Memory B cell (primary cell): Measurements from ENCODE around the gene TCEA2.

Experiments used
- ATAC-seq: fragments of 150-1000 bp; cut with Tn5 transposase; 2 replicates; pipeline ENCODE4 v1.10.0; 2021; ENCODE audit warnings: low read depth, mild to moderate bottlenecking, moderate library complexity
- DNase-seq, 2 donors: peaks; one replicate each; pipeline ENCODE4 v3.0.0; 2022; ENCODE audit warnings: low spot score in 2 of 2
- H3K27ac Mint-ChIP-seq: one replicate; pipeline ENCODE4 v1.8.0; 2022; ENCODE audit warnings: mild to moderate bottlenecking, moderate library complexity, mixed read lengths
- H3K27me3 Mint-ChIP-seq: one replicate; pipeline ENCODE4 v1.8.0; 2022; ENCODE audit warnings: mixed read lengths
- H3K36me3 Mint-ChIP-seq: one replicate; pipeline ENCODE4 v1.8.0; 2022; ENCODE audit warnings: mild to moderate bottlenecking, mixed read lengths
- H3K4me1 Mint-ChIP-seq: one replicate; pipeline ENCODE4 v1.8.0; 2022; ENCODE audit warnings: mixed read lengths
- H3K4me3 Mint-ChIP-seq: one replicate; pipeline ENCODE4 v1.8.0; 2022; ENCODE audit warnings: mild to moderate bottlenecking, moderate library complexity, mixed read lengths
- H3K9me3 Mint-ChIP-seq: one replicate; pipeline ENCODE4 v1.8.0; 2022; ENCODE audit warnings: mixed read lengths

The TCEA2 gene

DNA sequence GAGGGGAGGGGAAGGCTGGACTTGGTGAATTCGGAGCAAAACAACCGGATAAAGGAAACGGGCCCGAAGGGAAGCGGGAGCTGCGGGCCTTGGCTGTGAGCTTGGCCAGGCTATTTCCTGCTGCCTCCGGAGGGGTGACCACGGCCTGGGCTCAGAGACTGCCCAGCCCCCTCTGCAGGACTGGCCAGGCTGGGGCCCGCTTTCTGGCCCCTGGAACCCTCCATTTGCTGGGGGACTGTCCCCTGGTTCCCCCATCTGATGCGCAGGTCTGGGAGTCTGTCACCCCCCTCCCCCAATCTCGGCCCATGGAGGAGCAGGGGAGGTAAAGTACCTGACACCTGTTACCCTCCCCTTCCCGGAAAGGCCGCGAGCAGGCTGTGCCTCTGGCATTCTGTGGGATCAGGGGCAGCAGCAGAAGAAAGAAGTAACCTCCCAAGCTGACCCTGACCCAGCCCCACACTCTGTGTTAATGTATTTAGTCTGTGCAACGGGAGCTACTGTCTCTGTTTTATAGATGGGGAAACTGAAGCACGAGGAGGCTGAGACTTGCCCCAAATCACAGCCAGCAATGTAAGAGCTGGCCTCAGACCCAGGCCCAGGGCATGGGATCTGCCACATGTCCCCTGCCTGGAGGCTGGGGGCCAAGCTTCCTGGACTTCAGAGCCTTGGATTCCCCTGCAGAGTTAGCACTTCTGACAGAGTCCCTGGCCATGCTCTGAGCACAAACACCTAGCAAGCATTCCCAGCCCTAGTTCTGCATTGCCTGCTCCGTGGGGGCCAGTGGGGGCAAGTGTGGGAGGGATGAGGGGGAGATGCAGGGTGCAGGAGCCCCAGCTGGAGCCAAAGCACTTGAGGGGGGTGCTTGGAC is 23.5 kb upstream of the TCEA2 start:
- ATAC-seq (no peak), DNase-seq (no peak)
- no peaks in the 10 kb centered on the region for H3K27me3 Mint-ChIP-seq
- no peak overlapping the region for H3K27ac Mint-ChIP-seq
- no peaks in the 10 kb centered on the region for H3K36me3 Mint-ChIP-seq
- peak overlapping the region; percentile 79 for H3K4me3 Mint-ChIP-seq
- no peaks in the 10 kb centered on the region for H3K9me3 Mint-ChIP-seq
- peaks cover 5% of the 10 kb centered on the region for H3K4me1 Mint-ChIP-seq

DNA sequence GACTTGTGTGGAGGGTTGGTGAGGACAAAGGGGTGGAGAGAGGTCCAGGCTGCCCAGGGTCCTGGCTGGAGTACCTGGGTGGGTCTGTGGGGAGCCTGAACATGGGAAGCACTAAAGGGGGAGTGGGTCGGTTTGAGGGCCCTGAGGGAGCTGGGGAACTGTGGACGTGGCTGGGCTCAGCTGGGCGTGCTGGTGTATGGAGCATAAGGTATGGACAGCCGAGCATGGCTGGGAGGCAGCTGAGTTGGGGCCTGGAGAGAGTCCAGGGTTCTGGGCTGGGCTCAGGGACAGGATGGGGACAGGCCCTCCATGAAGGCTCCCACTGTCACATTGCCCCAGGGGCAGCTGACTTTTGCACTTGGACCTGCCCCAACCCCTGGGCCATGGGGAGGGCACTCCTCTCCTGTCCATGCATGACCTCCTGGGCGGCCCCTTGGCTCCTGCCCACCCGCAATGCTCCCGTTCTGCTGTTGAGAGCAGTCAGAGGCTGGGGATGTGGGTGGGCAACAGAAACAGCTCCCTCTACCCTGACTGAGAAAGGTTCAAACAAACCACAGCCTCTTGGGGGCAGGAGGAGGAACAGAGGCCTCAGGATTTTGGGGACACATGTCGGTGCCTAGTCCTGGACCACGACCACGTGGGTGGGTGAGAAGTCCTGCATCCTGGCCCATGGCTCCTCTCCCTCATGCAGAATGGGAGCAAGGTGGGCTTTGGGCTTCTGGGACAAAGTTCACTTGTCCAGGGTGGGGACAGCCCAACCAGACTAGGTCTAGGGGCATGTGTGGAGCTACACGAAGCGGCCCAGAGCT is 22.6 kb upstream of the TCEA2 start:
- Mint-ChIP-seq H3K9me3 (no peaks in the 10 kb centered on the region), H3K27ac (no peak overlapping the region), H3K27me3 (peaks cover 5% of the 10 kb centered on the region), H3K36me3 (no peaks in the 10 kb centered on the region), H3K4me3 (no peak overlapping the region), H3K4me1 (peaks cover 5% of the 10 kb centered on the region)
- DNase-seq (no peak), ATAC-seq (no peak)

DNA sequence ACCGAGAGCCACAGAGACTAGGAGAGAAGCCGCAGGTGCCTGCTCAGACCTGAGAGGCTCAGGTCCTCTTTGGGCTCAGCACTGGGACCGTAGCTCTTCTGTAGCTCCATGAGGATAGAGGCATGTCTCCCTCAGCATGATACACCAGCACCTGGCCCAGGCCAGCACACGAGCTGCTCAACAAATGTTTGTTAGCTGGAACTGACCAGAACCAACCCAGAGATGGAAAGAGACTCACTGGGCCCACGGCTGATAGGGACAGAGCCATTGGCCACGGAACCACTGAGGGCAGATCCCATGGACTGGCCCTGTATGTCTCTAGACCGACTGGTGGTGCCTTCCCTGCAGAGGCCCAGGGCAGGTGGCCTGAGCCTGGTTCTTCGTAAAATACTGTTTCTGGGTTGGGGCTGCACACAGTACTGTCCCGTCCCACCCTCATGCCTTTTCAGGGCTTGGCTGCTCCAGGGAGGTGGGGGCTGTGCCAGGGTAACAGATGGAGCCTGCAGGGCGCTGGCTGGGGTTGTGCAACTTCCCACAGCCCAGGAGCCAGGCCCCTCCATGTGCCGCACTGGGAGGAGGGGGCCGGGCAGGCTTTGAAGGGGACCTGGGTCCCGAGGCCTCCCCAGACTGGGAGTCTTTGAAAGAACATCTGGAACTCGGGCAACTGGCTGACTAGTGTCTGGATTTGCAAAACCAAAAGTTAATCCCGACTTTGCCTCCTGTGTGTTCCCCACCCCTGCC is 21.8 kb upstream of the TCEA2 start:
- H3K4me1 Mint-ChIP-seq: peaks cover 5% of the 10 kb centered on the region
- H3K27ac Mint-ChIP-seq: no peak overlapping the region
- H3K36me3 Mint-ChIP-seq: no peaks in the 10 kb centered on the region

DNA sequence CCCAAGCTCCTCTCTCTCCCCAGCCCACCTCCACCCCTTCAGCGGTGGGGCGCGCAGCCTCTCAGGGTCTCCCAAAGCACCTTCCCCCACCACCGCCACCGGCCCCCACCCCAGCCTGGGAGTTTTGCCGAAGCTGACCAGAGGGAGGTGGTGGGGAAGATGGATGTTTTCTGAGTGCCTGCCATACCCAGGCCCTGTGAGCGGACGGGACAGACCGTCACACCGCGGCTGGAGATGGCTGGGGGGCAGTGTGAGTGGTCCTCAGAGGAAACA is 21.3 kb upstream of the TCEA2 start:
- ATAC-seq: no peak
- Mint-ChIP-seq H3K27me3 (peaks cover 14% of the 10 kb centered on the region), H3K4me3 (peak overlapping the region; percentile 83), H3K4me1 (peaks cover 5% of the 10 kb centered on the region), H3K36me3 (no peaks in the 10 kb centered on the region), H3K9me3 (no peaks in the 10 kb centered on the region), H3K27ac (no peak overlapping the region)
- DNase-seq: no peak

More for the DNA sequence above, 21.8 kb upstream of the TCEA2 start:
- DNase-seq (peak in 1 of 2 donors; percentile 19), ATAC-seq (no peak)
- peak overlapping the region; percentile 83 for H3K4me3 Mint-ChIP-seq
- no peaks in the 10 kb centered on the region for H3K9me3 Mint-ChIP-seq
- H3K27me3 Mint-ChIP-seq: peaks cover 10% of the 10 kb centered on the region

DNA sequence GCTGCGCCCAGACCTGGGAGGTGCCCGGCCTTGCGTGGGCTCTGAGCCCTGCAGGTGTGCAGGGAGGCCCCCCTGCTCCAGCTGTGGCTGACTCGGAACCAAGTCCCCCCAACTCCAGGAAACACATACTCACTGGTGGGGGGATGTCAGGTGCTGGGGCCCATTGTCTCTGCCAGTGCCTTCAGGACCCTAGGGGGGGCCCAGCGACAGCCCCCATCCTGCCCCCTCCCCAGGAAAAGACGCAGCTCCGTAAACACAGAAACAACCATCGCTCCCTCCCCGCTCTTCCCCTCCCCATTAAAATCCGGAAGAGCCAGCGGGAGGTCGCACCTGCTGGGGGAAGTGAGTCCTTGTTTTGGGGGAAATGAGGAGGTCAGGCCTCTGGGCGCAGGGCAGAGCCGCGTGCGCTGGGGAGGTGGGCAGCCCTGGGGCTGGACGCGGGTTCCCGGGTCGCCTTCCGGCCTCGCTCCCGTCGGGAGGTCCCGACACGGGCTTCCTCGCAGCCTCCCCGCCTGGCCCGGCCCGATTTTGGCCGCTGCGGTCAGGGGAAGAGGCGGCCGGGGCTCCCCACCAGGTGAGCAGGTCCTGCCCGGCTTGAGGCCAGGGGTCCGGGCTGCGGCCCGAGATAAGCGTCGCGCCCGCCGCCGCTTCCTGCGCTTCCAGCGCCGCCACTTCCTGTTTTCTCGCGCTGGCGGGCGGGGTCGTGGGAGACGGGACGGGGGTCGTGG is 20.8 kb upstream of the TCEA2 start:
- Mint-ChIP-seq H3K27ac (no peak overlapping the region), H3K9me3 (no peaks in the 10 kb centered on the region), H3K4me3 (peak overlapping the region; percentile 83), H3K27me3 (peaks cover 17% of the 10 kb centered on the region), H3K4me1 (peaks cover 5% of the 10 kb centered on the region), H3K36me3 (no peaks in the 10 kb centered on the region)
- no peak for DNase-seq
- no peak for ATAC-seq

DNA sequence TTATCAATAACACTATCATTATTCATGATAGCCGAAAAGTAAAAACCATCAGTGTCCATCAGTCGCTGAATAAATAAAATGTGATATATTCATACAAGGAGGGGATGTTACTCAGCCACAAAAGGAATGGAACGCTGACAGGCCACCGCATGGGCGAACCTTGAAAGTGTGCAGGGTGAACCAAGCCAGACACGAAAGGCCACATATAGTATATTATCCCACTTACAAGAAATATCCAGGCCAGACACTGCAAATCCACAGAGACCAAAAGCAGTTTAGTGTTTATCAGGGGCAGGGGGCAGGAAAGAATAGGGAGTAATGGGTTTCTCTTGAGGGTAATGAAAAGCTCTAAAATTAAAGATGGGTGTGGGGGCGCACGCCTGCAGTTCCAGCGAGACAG is 19.2 kb upstream of the TCEA2 start:
- H3K27me3 Mint-ChIP-seq: peaks cover 22% of the 10 kb centered on the region
- no peaks in the 10 kb centered on the region for H3K9me3 Mint-ChIP-seq
- no peak overlapping the region for H3K27ac Mint-ChIP-seq
- DNase-seq (no peak), ATAC-seq (no peak)
- no peak overlapping the region for H3K4me3 Mint-ChIP-seq
- no peaks in the 10 kb centered on the region for H3K36me3 Mint-ChIP-seq
- peaks cover 3% of the 10 kb centered on the region for H3K4me1 Mint-ChIP-seq

DNA sequence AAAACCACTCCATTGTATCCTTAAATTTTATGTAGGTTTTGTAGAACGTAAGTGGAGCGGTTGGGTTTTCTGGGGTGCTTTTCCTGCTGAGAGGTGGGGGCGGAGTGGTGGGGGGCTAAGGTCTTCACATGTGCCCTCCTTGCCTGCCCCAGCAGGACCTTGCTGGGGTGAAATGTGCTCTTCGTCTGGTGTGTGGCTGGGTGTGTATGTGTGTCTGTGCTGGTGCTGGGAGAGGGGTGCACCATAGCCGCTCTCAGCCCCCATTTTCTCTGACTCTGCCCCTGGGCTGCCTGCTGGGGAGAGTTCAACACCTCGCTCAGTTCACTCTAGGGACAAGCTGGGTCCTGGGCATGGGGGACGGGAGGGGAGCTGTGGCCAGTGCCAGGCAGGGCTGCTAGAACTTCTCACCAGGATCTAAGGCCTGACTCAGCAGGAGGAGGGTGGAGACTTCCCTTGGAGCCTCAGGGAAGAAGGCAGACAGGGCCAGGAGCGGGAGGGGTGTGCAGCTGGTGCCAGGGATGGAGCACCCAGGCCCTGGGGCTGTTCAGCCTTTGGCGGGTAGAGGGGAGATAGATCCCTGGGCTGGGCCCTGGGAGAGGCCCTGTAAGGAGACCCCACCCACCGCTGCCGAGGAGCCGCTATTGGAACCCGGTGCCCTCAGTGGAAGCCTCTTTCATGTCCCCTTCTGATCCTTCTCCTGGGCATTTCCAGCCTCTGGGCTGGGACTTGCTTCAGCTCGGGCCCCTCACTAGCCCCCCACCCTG is 18.3 kb upstream of the TCEA2 start:
- Mint-ChIP-seq H3K36me3 (no peaks in the 10 kb centered on the region), H3K27me3 (peaks cover 24% of the 10 kb centered on the region)
- no peak for ATAC-seq

DNA sequence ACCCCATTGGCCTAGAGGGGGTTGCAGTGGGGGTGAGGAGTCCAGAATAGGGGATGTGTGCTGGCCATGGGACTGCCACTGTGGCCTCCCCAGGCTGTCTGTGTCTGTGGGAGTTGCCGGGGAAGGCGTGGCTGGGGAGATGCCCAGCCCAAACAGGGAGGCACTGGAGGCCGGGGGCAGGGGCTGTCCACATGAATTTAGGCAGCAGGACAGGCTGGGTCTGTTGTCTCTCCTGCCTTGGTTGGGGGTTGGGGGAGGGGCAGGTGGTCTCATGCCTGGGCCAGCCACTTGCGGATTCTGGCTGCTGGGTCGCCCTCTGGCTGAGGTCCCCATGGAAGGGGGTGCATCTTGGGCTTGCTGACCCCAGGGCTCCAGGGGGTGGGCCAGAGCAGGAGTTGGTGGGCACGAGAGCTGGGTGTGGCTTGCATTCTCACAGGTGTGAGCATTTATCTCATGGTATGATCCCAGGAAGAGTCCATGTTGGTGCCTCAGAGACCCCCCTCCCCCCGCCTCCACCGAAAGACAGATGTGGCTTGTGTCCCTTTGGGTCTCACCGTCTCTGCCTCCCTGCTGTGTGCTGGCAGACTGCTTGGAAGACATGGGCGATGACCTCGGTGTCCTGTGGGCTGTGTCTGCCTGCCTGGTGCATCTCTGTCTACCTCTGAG is 17.5 kb upstream of the TCEA2 start:
- H3K9me3 Mint-ChIP-seq: no peaks in the 10 kb centered on the region
- ATAC-seq (no peak), DNase-seq (no peak)
- H3K27ac Mint-ChIP-seq: no peak overlapping the region
- H3K27me3 Mint-ChIP-seq: peaks cover 24% of the 10 kb centered on the region
- no peaks in the 10 kb centered on the region for H3K36me3 Mint-ChIP-seq
- H3K4me1 Mint-ChIP-seq: peaks cover 4% of the 10 kb centered on the region
- H3K4me3 Mint-ChIP-seq: no peak overlapping the region

More for the DNA sequence above, 18.3 kb upstream of the TCEA2 start:
- Mint-ChIP-seq H3K4me3 (no peak overlapping the region), H3K4me1 (peaks cover 3% of the 10 kb centered on the region), H3K9me3 (no peaks in the 10 kb centered on the region), H3K27ac (no peak overlapping the region)
- no peak for DNase-seq

DNA sequence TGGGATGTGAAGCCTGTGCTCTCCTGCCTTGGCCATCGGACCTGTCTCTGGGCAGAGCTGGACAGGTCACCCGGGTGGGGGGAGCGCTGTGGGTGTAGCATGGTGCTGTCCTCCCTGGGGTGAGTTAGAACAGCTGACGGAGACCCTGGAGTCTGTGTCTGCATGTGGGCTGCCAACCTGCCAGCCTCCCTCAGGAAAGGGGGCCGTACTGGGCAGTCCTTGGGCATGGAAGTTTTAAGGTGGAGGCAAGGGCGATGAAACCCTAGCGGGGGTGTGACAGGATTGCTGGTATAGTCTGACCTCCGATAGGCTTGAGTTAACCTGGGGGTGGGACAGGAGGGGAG is 16.0 kb upstream of the TCEA2 start:
- H3K36me3 Mint-ChIP-seq: no peaks in the 10 kb centered on the region
- H3K27me3 Mint-ChIP-seq: peaks cover 32% of the 10 kb centered on the region
- H3K9me3 Mint-ChIP-seq: no peaks in the 10 kb centered on the region
- H3K27ac Mint-ChIP-seq: no peak overlapping the region
- DNase-seq (no peak), ATAC-seq (no peak)
- no peak overlapping the region for H3K4me3 Mint-ChIP-seq
- peaks cover 6% of the 10 kb centered on the region for H3K4me1 Mint-ChIP-seq

DNA sequence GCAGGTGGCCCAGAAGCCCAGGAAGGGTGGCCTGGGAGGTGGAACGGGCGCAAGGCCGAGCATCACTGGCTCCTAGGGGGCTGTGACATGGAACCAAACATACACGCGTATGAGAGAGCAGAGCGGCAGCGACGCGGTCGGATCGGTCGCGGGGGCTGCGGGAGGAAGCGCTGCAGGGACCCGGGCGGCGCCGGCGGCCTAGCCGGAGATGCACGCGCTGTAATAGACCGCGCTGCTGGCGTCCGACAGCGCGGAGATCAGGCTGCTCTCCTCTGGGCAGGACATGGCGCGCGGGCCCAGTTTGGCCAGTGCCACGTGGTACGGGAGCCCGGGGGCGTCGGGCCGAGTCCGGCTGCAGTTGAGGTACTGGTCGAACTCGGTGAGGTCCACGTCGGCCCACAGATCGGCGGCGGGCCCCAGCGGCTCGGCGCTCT is 15.0 kb upstream of the TCEA2 start:
- no peaks in the 10 kb centered on the region for H3K36me3 Mint-ChIP-seq
- DNase-seq (no peak), ATAC-seq (no peak)
- H3K27ac Mint-ChIP-seq: no peak overlapping the region
- no peak overlapping the region for H3K4me3 Mint-ChIP-seq
- H3K9me3 Mint-ChIP-seq: no peaks in the 10 kb centered on the region
- peaks cover 4% of the 10 kb centered on the region for H3K4me1 Mint-ChIP-seq
- H3K27me3 Mint-ChIP-seq: peaks cover 36% of the 10 kb centered on the region

DNA sequence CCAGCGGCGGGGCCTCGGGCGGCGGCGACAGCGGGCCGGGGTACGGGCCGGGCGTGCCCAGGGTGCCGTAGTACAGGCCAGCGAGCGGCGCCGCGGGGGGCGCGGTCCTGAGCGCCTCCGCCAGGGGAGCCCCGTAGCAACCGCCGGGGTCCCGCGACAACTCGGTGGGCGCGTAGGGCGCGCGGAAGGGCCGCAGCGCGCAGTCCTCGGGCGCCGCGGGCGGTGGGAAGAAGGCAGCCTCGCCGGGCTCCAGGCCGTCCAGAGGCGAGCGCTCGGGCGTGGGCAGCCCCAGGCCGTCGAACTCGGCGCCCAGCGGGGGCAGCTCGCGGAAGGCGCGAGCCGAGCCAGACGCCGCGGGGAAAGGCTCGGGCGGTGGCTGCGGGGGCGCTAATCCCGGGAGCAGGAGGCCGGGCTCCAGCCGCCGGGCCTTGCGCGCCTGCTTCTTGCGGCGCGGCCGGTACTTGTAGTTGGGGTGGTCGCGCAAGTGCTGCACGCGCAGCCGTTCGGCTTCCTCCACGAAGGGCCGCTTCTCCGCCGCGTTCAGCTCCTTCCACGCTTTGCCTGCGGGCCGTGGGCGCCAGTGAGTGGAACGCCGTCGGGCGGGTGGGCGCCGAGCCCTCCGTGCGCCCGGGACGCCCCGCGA is 14.5 kb upstream of the TCEA2 start:
- H3K27ac Mint-ChIP-seq: no peak overlapping the region
- ATAC-seq: no peak
- peaks cover 42% of the 10 kb centered on the region for H3K27me3 Mint-ChIP-seq
- no peak overlapping the region for H3K4me3 Mint-ChIP-seq
- H3K9me3 Mint-ChIP-seq: no peaks in the 10 kb centered on the region
- DNase-seq: peak in 1 of 2 donors; percentile 16
- H3K4me1 Mint-ChIP-seq: peaks cover 4% of the 10 kb centered on the region
- no peaks in the 10 kb centered on the region for H3K36me3 Mint-ChIP-seq

DNA sequence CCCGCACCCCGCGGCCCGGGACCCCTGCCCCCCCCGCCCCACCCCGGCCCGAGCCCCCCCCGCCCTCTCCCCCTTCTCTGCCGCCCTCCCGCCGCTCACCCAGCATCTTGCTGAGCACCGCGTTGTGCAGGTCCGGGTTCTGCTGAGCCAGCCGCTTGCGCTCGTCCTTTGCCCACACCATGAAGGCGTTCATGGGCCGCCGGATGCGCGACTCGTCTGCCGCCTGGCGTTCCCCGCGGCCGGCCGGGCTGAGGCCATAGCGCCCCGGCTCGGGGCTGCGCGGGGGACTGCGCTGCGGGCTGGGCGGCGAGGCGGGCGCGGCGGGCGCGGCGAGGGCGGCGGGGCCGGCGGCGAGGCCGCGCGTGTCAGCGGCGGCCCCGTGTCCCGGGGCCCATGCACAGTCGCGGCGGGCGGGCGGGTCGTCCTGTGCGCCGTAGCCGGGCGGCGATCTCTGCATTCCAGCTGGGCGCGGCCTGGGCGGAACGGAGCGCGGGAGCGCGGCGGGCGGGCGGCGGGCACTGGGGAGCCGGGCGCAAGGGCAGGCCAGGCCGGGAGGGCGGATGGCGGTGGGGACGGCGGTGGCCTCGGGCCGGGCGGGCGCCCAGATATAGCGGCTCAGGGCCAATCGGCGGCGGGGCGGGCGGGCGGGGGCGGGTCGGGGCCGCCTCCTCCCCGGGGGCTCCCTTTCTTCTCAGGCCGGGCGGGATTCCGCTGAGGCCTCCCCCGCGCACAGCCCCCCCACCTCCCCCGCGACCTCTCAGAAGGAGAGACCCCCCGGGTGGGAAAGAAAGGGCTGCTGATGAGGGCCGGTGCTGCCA is 13.7 kb upstream of the TCEA2 start, which contains the start of gene SOX18:
SOX18 (minus strand) TSS at position 580 of the 818 bp plus-strand sequence; CDS start at position 457, 123 bp downstream.
- no peaks in the 10 kb centered on the region for H3K9me3 Mint-ChIP-seq
- no peak within 1 kb of the TSS for H3K27ac Mint-ChIP-seq
- H3K36me3 Mint-ChIP-seq: no peaks in the 10 kb centered on the region
- ATAC-seq (peak; percentile 54), DNase-seq (peak in 1 of 2 donors; percentile 27)
- H3K4me1 Mint-ChIP-seq: peaks cover 4% of the 10 kb centered on the region
- peak within 1 kb of the TSS; percentile 68 for H3K4me3 Mint-ChIP-seq
- peaks cover 45% of the 10 kb centered on the region for H3K27me3 Mint-ChIP-seq
